Liver (tissue), 9 donors: Measurements from ENCODE around the gene MYO7A. TPM values are rescaled to one million over a fixed set of nuclear protein-coding genes. Genes with fewer than 3 reads are reported as not detected.

ENCODE experiments used
- DNase-seq: peaks from one replicate; pipeline ENCODE4 v3.0.0-alpha.2; 2017; ENCODE audit warnings: low spot score
- H3K27ac ChIP-seq, 2 donors: one replicate each; pipeline ENCODE4 v1.7.0; 2013; ENCODE audit warnings: inconsistent platforms in 2 of 2, low read length in 2 of 2, control low read depth in 1 of 2, low read depth in 1 of 2, mild to moderate bottlenecking in 1 of 2
- H3K27me3 ChIP-seq, 4 donors: one replicate each; pipeline versions ENCODE4 v1.6.1 to v1.7.0; 2013; ENCODE audit warnings: low read length in 3 of 4, inconsistent platforms in 1 of 4, mild to moderate bottlenecking in 1 of 4, moderate library complexity in 1 of 4; ENCODE audit not compliant: control insufficient read depth in 4 of 4, insufficient read depth in 4 of 4
- H3K36me3 ChIP-seq, 4 donors: one replicate each; pipeline versions ENCODE4 v1.6.1 to v1.7.0; 2013; ENCODE audit warnings: low read length in 3 of 4, mild to moderate bottlenecking in 3 of 4, low read depth in 1 of 4, moderate library complexity in 1 of 4; ENCODE audit not compliant: control insufficient read depth in 4 of 4, insufficient read depth in 3 of 4
- H3K4me1 ChIP-seq, 4 donors: one replicate each; pipeline versions ENCODE4 v1.6.1 to v1.7.0; 2013; ENCODE audit warnings: low read length in 3 of 4, mild to moderate bottlenecking in 3 of 4, moderate library complexity in 1 of 4; ENCODE audit not compliant: control insufficient read depth in 4 of 4, insufficient read depth in 4 of 4
- H3K4me3 ChIP-seq, 3 donors: one replicate each; pipeline versions ENCODE4 v1.6.1 to v1.7.0; 2013; ENCODE audit warnings: low read length in 3 of 3, control low read depth in 1 of 3, low read depth in 1 of 3, mild to moderate bottlenecking in 1 of 3
- H3K9ac ChIP-seq, 2 donors: one replicate each; pipeline ENCODE4 v1.7.0; 2013; ENCODE audit warnings: low read length in 2 of 2, mild to moderate bottlenecking in 2 of 2, moderate library complexity in 2 of 2, control low read depth in 1 of 2, low read depth in 1 of 2
- H3K9me3 ChIP-seq, 4 donors: one replicate each; pipeline versions ENCODE4 v1.6.1 to v1.7.0; 2013; ENCODE audit warnings: low read length in 3 of 4; ENCODE audit not compliant: control insufficient read depth in 4 of 4
- ATF3 ChIP-seq: IDR thresholded peaks from 2 replicates; pipeline ENCODE4 v1.6.1; 2016; ENCODE audit warnings: antibody characterized with exemption
- FOXA1 ChIP-seq: IDR thresholded peaks from 2 replicates; pipeline ENCODE4 v1.6.1; 2016; ENCODE audit warnings: antibody characterized with exemption
- FOXA2 ChIP-seq: IDR thresholded peaks from 2 replicates; pipeline ENCODE4 v1.6.1; 2016; ENCODE audit warnings: antibody characterized with exemption
- GABPA ChIP-seq, 2 donors: IDR thresholded peaks in 1 of 2; conservative IDR thresholded peaks in 1 of 2; 2 replicates each; pipeline ENCODE4 v1.6.1; 2016; ENCODE audit warnings: antibody characterized with exemption in 2 of 2, mild to moderate bottlenecking in 1 of 2, moderate library complexity in 1 of 2
- HNF4A ChIP-seq, 2 donors: conservative IDR thresholded peaks; 2 replicates each; pipeline ENCODE4 v1.6.1; 2016; ENCODE audit warnings: antibody characterized with exemption in 2 of 2, mild to moderate bottlenecking in 2 of 2
- HNF4G ChIP-seq: IDR thresholded peaks from 2 replicates; pipeline ENCODE4 v1.6.1; 2016; ENCODE audit warnings: antibody characterized with exemption
- JUND ChIP-seq, 2 donors: IDR thresholded peaks; 2 replicates each; pipeline ENCODE4 v1.6.1; 2016; ENCODE audit warnings: antibody characterized with exemption in 2 of 2
- NR2F2 ChIP-seq: IDR thresholded peaks from 2 replicates; pipeline ENCODE4 v1.6.1; 2016; ENCODE audit warnings: antibody characterized with exemption
- RAD21 ChIP-seq, 2 donors: IDR thresholded peaks; 2 replicates each; pipeline ENCODE4 v1.6.1; 2016; ENCODE audit warnings: antibody characterized with exemption in 2 of 2, mild to moderate bottlenecking in 2 of 2
- RXRA ChIP-seq, 2 donors: IDR thresholded peaks; 2 replicates each; pipeline ENCODE4 v1.6.1; 2017 to 2018; ENCODE audit warnings: antibody characterized with exemption in 2 of 2, mild to moderate bottlenecking in 1 of 2
- SP1 ChIP-seq: IDR thresholded peaks from 2 replicates; pipeline ENCODE4 v1.6.1; 2018; ENCODE audit warnings: antibody characterized with exemption, mild to moderate bottlenecking
- TAF1 ChIP-seq: conservative IDR thresholded peaks from 2 replicates; pipeline ENCODE4 v1.6.1; 2016; ENCODE audit warnings: antibody characterized with exemption, mild to moderate bottlenecking
- YY1 ChIP-seq: IDR thresholded peaks from 2 replicates; pipeline ENCODE4 v1.6.1; 2016; ENCODE audit warnings: antibody characterized with exemption, mild to moderate bottlenecking
- WGBS: extraction: QIAGEN DNeasy Blood & Tissue Kit; methylation state at CpG from one replicate; pipeline ENCODE4 v1.1.7; 2013; 5-methylcytosine and 5-hydroxymethylcytosine counted together
- polyA plus RNA-seq, 2 donors: library from polyadenylated mRNA; stranded (reverse) in 1 of 2; unstranded in 1 of 2; fragments of 200-250 nt in 1 of 2; fragments of >200 nt in 1 of 2; fragmentation: Nextera tagmentation in 1 of 2; extraction: Ambion mirVana in 1 of 2; gene quantifications; one replicate each; pipeline versions ENCODE4 v1.2.1 to v1.2.3, GENCODE V29; 2013 to 2015
- total RNA-seq, 2 donors: library from RNA; depleted of rRNA; stranded (reverse); fragments of >200 nt; gene quantifications; one replicate each; pipeline ENCODE4 v1.2.3, GENCODE V29; 2014
- TF ChIP-seq, protein P1 (sequence below): fragments of 150-350 bp; IDR thresholded peaks from 2 replicates; pipeline ENCODE4 v1.5.1; 2017; ENCODE audit warnings: improper control_type of control experiment, low read depth, low read length; ENCODE audit not compliant: missing input control
- TF ChIP-seq, protein P2 (sequence below): IDR thresholded peaks from 2 replicates; pipeline ENCODE4 v1.6.1; 2016; ENCODE audit warnings: antibody characterized with exemption, mild to moderate bottlenecking
- TF ChIP-seq, protein P3 (sequence below): IDR thresholded peaks from 2 replicates; pipeline ENCODE4 v1.6.1; 2016; ENCODE audit warnings: antibody characterized with exemption
- donor health status: healthy.
- donor health status: healthy.
- donor health status: healthy.
- donor health status: healthy.
- donor health status: healthy.

The MYO7A gene
- total and polyA plus RNA-seq, 4 donors: 7.3 to 33.6 (median 11.3) TPM

DNA sequence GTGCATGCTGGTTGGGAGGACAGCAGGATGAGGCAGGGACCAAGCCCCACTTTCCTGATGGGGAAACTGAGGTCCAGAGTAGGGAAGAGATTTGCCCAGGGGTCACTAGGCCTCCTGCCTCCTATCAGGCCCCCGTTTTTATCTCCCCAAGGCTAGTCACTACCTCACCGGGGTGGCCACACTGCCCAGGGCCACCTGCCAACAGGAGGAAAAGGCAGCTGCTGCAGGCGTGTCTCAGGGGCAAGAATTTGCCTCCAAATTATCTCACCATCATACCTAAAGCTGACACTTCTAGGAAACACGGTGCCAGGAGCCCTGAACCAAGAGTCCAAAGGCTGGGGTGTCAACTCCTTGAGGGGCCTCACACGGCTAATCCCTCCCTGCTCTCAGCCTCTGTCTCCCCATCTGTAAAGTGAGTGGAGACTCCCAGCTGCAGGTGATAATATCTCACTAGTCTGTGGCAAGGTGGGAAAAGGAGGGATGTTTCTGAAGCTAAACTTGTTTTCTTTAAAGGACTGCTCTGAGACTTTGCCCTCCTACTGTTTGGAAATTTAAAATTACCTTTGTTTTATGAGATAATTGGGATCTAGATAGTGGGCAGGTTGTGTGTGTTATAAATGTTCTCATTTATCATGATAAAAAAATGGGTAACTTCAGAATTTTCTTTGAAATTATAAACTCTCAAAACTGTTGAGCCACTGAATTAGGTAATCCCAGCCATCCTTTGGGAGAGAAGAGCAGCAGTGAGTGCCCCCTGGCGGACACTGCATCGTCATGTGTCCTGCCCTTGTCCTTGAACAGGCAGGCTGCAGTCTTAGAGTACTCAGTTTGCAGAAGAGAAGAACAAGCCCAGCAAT lies 60.0 kb downstream of the MYO7A start:
- TF ChIP-seq, protein P1, sequence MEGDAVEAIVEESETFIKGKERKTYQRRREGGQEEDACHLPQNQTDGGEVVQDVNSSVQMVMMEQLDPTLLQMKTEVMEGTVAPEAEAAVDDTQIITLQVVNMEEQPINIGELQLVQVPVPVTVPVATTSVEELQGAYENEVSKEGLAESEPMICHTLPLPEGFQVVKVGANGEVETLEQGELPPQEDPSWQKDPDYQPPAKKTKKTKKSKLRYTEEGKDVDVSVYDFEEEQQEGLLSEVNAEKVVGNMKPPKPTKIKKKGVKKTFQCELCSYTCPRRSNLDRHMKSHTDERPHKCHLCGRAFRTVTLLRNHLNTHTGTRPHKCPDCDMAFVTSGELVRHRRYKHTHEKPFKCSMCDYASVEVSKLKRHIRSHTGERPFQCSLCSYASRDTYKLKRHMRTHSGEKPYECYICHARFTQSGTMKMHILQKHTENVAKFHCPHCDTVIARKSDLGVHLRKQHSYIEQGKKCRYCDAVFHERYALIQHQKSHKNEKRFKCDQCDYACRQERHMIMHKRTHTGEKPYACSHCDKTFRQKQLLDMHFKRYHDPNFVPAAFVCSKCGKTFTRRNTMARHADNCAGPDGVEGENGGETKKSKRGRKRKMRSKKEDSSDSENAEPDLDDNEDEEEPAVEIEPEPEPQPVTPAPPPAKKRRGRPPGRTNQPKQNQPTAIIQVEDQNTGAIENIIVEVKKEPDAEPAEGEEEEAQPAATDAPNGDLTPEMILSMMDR: peak; percentile 94
- TF ChIP-seq HNF4A (conservative IDR thresholded peaks at IDR 0.05): peak; percentile 16 to 30
- peak; percentile 99 for TF ChIP-seq RAD21 (IDR thresholded peaks at IDR 0.05)
- no peak for TF ChIP-seq GABPA (IDR thresholded peaks at IDR 0.05 in 1 of 2, conservative IDR thresholded peaks at IDR 0.05 in 1 of 2)
- TF ChIP-seq, protein P2, sequence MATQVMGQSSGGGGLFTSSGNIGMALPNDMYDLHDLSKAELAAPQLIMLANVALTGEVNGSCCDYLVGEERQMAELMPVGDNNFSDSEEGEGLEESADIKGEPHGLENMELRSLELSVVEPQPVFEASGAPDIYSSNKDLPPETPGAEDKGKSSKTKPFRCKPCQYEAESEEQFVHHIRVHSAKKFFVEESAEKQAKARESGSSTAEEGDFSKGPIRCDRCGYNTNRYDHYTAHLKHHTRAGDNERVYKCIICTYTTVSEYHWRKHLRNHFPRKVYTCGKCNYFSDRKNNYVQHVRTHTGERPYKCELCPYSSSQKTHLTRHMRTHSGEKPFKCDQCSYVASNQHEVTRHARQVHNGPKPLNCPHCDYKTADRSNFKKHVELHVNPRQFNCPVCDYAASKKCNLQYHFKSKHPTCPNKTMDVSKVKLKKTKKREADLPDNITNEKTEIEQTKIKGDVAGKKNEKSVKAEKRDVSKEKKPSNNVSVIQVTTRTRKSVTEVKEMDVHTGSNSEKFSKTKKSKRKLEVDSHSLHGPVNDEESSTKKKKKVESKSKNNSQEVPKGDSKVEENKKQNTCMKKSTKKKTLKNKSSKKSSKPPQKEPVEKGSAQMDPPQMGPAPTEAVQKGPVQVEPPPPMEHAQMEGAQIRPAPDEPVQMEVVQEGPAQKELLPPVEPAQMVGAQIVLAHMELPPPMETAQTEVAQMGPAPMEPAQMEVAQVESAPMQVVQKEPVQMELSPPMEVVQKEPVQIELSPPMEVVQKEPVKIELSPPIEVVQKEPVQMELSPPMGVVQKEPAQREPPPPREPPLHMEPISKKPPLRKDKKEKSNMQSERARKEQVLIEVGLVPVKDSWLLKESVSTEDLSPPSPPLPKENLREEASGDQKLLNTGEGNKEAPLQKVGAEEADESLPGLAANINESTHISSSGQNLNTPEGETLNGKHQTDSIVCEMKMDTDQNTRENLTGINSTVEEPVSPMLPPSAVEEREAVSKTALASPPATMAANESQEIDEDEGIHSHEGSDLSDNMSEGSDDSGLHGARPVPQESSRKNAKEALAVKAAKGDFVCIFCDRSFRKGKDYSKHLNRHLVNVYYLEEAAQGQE: no peak
- no peak for TF ChIP-seq NR2F2
- no peak for TF ChIP-seq JUND (IDR thresholded peaks at IDR 0.05)
- TF ChIP-seq RXRA (IDR thresholded peaks at IDR 0.05): peak in 1 of 2 donors; percentile 31
- TF ChIP-seq HNF4G: no peak
- peak; percentile 76 for DNase-seq
- 48% methylated on average over 7 of the region's 7 CpGs for WGBS
- Histone ChIP-seq H3K9me3 (no peaks in the 10 kb centered on the region), H3K9ac (no peak overlapping the region), H3K4me1 (peaks cover 0 to 3% (median 2%) of the 10 kb centered on the region in 4 donors), H3K27me3 (no peaks in the 10 kb centered on the region), H3K27ac (no peak overlapping the region), H3K4me3 (no peak overlapping the region), H3K36me3 (peaks cover 4 to 21% (median 16%) of the 10 kb centered on the region in 4 donors)

DNA sequence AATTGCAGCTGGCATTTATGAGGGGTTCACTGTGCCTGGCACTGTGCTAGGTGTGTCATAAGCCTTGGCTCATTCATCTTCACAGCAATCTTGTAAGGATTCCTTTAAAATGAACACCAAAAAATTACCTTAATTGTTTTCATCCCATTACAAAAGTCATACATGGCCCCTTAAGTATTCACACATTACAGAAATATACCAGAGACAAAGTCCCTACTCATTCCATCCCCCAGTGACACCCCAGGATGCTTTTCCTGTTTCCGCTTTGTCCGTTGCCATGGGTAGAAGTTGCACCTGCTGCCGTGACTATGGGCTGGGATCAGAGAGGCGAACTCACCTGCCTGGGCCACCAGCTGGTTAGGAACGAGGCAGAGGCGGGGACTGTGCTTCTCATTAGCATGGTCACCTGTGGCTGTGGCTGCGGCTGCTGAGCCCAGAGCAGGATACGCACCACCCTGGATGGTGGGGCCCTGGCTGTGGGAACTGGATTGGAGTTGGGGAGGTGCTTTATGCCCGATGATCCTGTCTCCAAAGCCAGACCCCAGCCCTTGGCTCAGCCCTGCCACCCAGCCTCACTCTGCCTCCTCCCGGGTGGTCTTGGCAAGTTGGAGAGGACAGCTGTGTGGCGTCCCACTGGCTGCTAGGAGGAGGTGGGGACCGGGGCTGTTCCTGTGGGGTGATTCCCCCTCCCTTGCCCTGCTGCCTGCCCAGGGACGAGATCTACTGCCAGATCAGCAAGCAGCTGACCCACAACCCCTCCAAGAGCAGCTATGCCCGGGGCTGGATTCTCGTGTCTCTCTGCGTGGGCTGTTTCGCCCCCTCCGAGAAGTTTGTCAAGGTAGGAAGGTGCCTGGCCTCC lies 60.8 kb downstream of the MYO7A start:
- Histone ChIP-seq H3K9me3 (no peaks in the 10 kb centered on the region), H3K9ac (no peak overlapping the region), H3K27ac (no peak overlapping the region), H3K36me3 (peaks cover 4 to 24% (median 12%) of the 10 kb centered on the region in 4 donors), H3K4me3 (no peak overlapping the region), H3K4me1 (peaks cover 0 to 3% (median 2%) of the 10 kb centered on the region in 4 donors), H3K27me3 (no peaks in the 10 kb centered on the region)
- DNase-seq: no peak
- WGBS: 85% methylated on average over 18 of the region's 18 CpGs
- TF ChIP-seq, protein P3, sequence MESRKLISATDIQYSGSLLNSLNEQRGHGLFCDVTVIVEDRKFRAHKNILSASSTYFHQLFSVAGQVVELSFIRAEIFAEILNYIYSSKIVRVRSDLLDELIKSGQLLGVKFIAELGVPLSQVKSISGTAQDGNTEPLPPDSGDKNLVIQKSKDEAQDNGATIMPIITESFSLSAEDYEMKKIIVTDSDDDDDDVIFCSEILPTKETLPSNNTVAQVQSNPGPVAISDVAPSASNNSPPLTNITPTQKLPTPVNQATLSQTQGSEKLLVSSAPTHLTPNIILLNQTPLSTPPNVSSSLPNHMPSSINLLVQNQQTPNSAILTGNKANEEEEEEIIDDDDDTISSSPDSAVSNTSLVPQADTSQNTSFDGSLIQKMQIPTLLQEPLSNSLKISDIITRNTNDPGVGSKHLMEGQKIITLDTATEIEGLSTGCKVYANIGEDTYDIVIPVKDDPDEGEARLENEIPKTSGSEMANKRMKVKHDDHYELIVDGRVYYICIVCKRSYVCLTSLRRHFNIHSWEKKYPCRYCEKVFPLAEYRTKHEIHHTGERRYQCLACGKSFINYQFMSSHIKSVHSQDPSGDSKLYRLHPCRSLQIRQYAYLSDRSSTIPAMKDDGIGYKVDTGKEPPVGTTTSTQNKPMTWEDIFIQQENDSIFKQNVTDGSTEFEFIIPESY: no peak
- no peak for TF ChIP-seq FOXA1
- no peak for TF ChIP-seq RXRA (IDR thresholded peaks at IDR 0.05)
- no peak for TF ChIP-seq NR2F2
- TF ChIP-seq FOXA2: no peak
- no peak for TF ChIP-seq GABPA (IDR thresholded peaks at IDR 0.05 in 1 of 2, conservative IDR thresholded peaks at IDR 0.05 in 1 of 2)
- TF ChIP-seq YY1: no peak
- TF ChIP-seq, protein P1: no peak
- no peak for TF ChIP-seq SP1
- no peak for TF ChIP-seq TAF1
- no peak for TF ChIP-seq HNF4A (conservative IDR thresholded peaks at IDR 0.05)
- no peak for TF ChIP-seq RAD21 (IDR thresholded peaks at IDR 0.05)
- no peak for TF ChIP-seq ATF3
- TF ChIP-seq HNF4G: no peak
- no peak for TF ChIP-seq JUND (IDR thresholded peaks at IDR 0.05)
